H1 (cell line): ENCODE results near the gene P2RX2.

ENCODE experiments used
- BACH1 ChIP-seq: IDR thresholded peaks from 2 replicates; pipeline ENCODE4 v1.6.1; 2012; ENCODE audit warnings: low read length, improper control_type of control experiment
- CTCF ChIP-seq, 3 experiments: IDR thresholded peaks; 1 replicate in 2 of 3; 2 replicates in 1 of 3; pipeline versions ENCODE4 v1.5.1 to v1.6.1; 2011; ENCODE audit warnings: low read length in 3 of 3, mild to moderate bottlenecking in 3 of 3, inconsistent platforms in 2 of 3, low read depth in 1 of 3, moderate library complexity in 1 of 3; ENCODE audit not compliant: insufficient read depth in 1 of 3; ENCODE audit errors: control extremely low read depth in 1 of 3
- E2F6 ChIP-seq: IDR thresholded peaks from 2 replicates; pipeline ENCODE4 v1.6.1; 2012; ENCODE audit warnings: inconsistent platforms
- EP300 ChIP-seq, 2 experiments: IDR thresholded peaks; 1 replicate in 1 of 2; 2 replicates in 1 of 2; pipeline ENCODE4 v1.6.1; 2011 to 2012; ENCODE audit warnings: low read depth in 2 of 2, low read length in 2 of 2, mild to moderate bottlenecking in 2 of 2, borderline replicate concordance in 1 of 2, inconsistent platforms in 1 of 2, moderate library complexity in 1 of 2
- EZH2 ChIP-seq: fragments of 200-600 bp; sonication (generic); IDR thresholded peaks from 2 replicates; pipeline ENCODE4 v1.7.1; 2012; ENCODE audit warnings: low read depth, mild to moderate bottlenecking, moderate library complexity, low read length, inconsistent platforms; ENCODE audit not compliant: severe bottlenecking
- GTF2F1 ChIP-seq: IDR thresholded peaks from 2 replicates; pipeline ENCODE4 v1.6.1; 2012; ENCODE audit warnings: low read depth, low read length, improper control_type of control experiment, borderline replicate concordance
- JUN ChIP-seq: IDR thresholded peaks from 2 replicates; pipeline ENCODE4 v1.6.1; 2011; ENCODE audit warnings: low read depth, mild to moderate bottlenecking, improper control_type of control experiment, low read length
- POLR2A ChIP-seq, 2 experiments: IDR thresholded peaks; 1 replicate in 1 of 2; 2 replicates in 1 of 2; pipeline ENCODE4 v1.6.1; 2011; ENCODE audit warnings: low read depth in 2 of 2, low read length in 2 of 2, mild to moderate bottlenecking in 2 of 2; ENCODE audit errors: control extremely low read depth in 1 of 2
- POLR2AphosphoS5 ChIP-seq: IDR thresholded peaks from 2 replicates; pipeline ENCODE4 v1.6.1; 2011; ENCODE audit warnings: low read depth, low read length
- SP2 ChIP-seq: IDR thresholded peaks from 2 replicates; pipeline ENCODE4 v1.6.1; 2012; ENCODE audit warnings: mild to moderate bottlenecking, low read length, inconsistent platforms
- ZNF274 ChIP-seq: IDR thresholded peaks from 2 replicates; pipeline ENCODE4 v1.7.0; 2012; ENCODE audit warnings: low read length, borderline replicate concordance; ENCODE audit errors: extremely low read depth

GRCh38 chr12:132584429-132584828, 34.1 kb upstream of the P2RX2 start:
- TF ChIP-seq GTF2F1 (no peak), POLR2A (IDR thresholded peaks at IDR 0.05; ENCODE audit: control extremely low read depth in 1 of 2, low read depth in 2 of 2, low read length in 2 of 2) (no peak), SP2 (no peak), CTCF (IDR thresholded peaks at IDR 0.05; ENCODE audit: control extremely low read depth in 1 of 3, insufficient read depth in 1 of 3, low read depth in 1 of 3, low read length in 3 of 3) (no peak), E2F6 (no peak), POLR2AphosphoS5 (no peak), ZNF274 (no peak), EP300 (IDR thresholded peaks at IDR 0.05; ENCODE audit: borderline replicate concordance in 1 of 2, low read depth in 2 of 2, low read length in 2 of 2) (no peak), BACH1 (no peak), EZH2 (no peak), JUN (no peak)
